22Rv1 (cell line): ENCODE measurements around the gene DPH7.
"Not testable (repeated sequence)": the region's sequence is repeated elsewhere in the genome, so short reads cannot be mapped to it uniquely, and the experiment has no call there.

Experiments
- ZFX ChIP-seq: fragments of 450-650 bp; IDR thresholded peaks from 2 replicates; pipeline ENCODE4 v1.6.1; 2017; ENCODE audit warnings: antibody characterized with exemption, borderline replicate concordance
- TF ChIP-seq, protein P1 (sequence below): fragments of 450-650 bp; IDR thresholded peaks from 2 replicates; pipeline ENCODE4 v1.5.1; 2017; ENCODE audit warnings: mild to moderate bottlenecking

DNA sequence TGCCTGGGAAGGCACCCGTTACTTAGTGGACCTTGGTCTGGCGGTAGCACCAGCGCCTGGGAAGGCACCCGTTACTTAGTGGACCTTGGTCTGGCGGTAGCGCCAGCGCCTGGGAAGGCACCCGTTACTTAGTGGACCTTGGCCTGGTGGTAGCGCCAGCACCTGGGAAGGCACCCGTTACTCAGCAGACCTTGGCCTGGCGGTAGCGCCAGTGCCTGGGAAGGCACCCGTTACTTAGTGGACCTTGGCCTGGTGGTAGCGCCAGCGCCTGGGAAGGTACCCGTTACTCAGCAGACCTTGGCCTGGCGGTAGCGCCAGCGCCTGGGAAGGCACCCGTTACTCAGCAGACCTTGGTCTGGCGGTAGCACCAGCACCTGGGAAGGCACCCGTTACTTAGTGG, 67.6 kb downstream of the DPH7 start:
- TF ChIP-seq, protein P1, sequence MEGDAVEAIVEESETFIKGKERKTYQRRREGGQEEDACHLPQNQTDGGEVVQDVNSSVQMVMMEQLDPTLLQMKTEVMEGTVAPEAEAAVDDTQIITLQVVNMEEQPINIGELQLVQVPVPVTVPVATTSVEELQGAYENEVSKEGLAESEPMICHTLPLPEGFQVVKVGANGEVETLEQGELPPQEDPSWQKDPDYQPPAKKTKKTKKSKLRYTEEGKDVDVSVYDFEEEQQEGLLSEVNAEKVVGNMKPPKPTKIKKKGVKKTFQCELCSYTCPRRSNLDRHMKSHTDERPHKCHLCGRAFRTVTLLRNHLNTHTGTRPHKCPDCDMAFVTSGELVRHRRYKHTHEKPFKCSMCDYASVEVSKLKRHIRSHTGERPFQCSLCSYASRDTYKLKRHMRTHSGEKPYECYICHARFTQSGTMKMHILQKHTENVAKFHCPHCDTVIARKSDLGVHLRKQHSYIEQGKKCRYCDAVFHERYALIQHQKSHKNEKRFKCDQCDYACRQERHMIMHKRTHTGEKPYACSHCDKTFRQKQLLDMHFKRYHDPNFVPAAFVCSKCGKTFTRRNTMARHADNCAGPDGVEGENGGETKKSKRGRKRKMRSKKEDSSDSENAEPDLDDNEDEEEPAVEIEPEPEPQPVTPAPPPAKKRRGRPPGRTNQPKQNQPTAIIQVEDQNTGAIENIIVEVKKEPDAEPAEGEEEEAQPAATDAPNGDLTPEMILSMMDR: not testable (repeated sequence)
- TF ChIP-seq ZFX: not testable (repeated sequence)
